Hindlimb muscle (tissue), 1 donor: Measurements from ENCODE around the gene SMCHD1. TPM values are rescaled to one million over a fixed set of nuclear protein-coding genes. Genes with fewer than 3 reads are reported as not detected.
A peak's percentile ranks its signal among the peaks of the same experiment; 100 is the strongest.
"Not testable (repeated sequence)": the region's sequence is repeated elsewhere in the genome, so short reads cannot be mapped to it uniquely, and the experiment has no call there.

Experiments used
- DNase-seq: peaks from one replicate; pipeline ENCODE4 v3.0.0-alpha.2; 2013
- polyA plus RNA-seq: library from polyadenylated mRNA; unstranded; fragments of 120-200 nt; gene quantifications from one replicate; pipeline ENCODE4 v1.2.1, GENCODE V29; 2013; ENCODE audit not compliant: insufficient read length

SMCHD1 gene
- polyA plus RNA-seq, 1 donor: 33.0 TPM

- DNase-seq: peak; percentile 19
Observed at GRCh38 chr18:2657788-2658458, 2.4 kb downstream of the SMCHD1 start.

- DNase-seq: not testable (repeated sequence)
Observed at GRCh38 chr18:2660849-2661248, 5.3 kb downstream of the SMCHD1 start.

- not testable (repeated sequence) for DNase-seq
Observed at GRCh38 chr18:2662288-2662687, 6.8 kb downstream of the SMCHD1 start.

- DNase-seq: no peak
Observed at GRCh38 chr18:2662990-2663389, 7.5 kb downstream of the SMCHD1 start.

GRCh38 chr18:2672410-2672809 lies 16.9 kb downstream of the SMCHD1 start:
- no peak for DNase-seq

- no peak for DNase-seq
Observed at GRCh38 chr18:2672872-2673271, 17.3 kb downstream of the SMCHD1 start.

- not testable (repeated sequence) for DNase-seq
Observed at GRCh38 chr18:2678933-2679332, 23.4 kb downstream of the SMCHD1 start.

- DNase-seq: no peak
Observed at GRCh38 chr18:2680216-2680792, 24.8 kb downstream of the SMCHD1 start.

- DNase-seq: no peak
Observed at GRCh38 chr18:2681993-2682603, 26.6 kb downstream of the SMCHD1 start.

GRCh38 chr18:2683055-2683454 lies 27.5 kb downstream of the SMCHD1 start:
- DNase-seq: no peak

GRCh38 chr18:2686349-2686968 lies 30.9 kb downstream of the SMCHD1 start:
- DNase-seq: no peak

GRCh38 chr18:2687390-2688001 lies 32.0 kb downstream of the SMCHD1 start:
- DNase-seq: no peak

GRCh38 chr18:2692508-2692907 lies 37.0 kb downstream of the SMCHD1 start:
- DNase-seq: no peak

- no peak for DNase-seq
Observed at GRCh38 chr18:2697184-2697583, 41.7 kb downstream of the SMCHD1 start.

GRCh38 chr18:2699001-2699400 lies 43.5 kb downstream of the SMCHD1 start:
- no peak for DNase-seq

- no peak for DNase-seq
Observed at GRCh38 chr18:2704541-2704940, 49.0 kb downstream of the SMCHD1 start.

- DNase-seq: no peak
Observed at GRCh38 chr18:2706903-2707302, 51.4 kb downstream of the SMCHD1 start.

GRCh38 chr18:2707551-2708168 lies 52.1 kb downstream of the SMCHD1 start:
- no peak for DNase-seq

GRCh38 chr18:2709316-2709715 lies 53.8 kb downstream of the SMCHD1 start:
- DNase-seq: no peak

- no peak for DNase-seq
Observed at GRCh38 chr18:2714140-2714539, 58.6 kb downstream of the SMCHD1 start.

- DNase-seq: no peak
Observed at GRCh38 chr18:2715990-2716389, 60.5 kb downstream of the SMCHD1 start.
